ENCODE data around the gene GPC5.

The GPC5 gene

GRCh38 chr13:91537376-91537775, 139.0 kb downstream of the GPC5 start:
- no peak for DNase-seq (ENCODE audit: low read depth in 3 of 3)

DNA sequence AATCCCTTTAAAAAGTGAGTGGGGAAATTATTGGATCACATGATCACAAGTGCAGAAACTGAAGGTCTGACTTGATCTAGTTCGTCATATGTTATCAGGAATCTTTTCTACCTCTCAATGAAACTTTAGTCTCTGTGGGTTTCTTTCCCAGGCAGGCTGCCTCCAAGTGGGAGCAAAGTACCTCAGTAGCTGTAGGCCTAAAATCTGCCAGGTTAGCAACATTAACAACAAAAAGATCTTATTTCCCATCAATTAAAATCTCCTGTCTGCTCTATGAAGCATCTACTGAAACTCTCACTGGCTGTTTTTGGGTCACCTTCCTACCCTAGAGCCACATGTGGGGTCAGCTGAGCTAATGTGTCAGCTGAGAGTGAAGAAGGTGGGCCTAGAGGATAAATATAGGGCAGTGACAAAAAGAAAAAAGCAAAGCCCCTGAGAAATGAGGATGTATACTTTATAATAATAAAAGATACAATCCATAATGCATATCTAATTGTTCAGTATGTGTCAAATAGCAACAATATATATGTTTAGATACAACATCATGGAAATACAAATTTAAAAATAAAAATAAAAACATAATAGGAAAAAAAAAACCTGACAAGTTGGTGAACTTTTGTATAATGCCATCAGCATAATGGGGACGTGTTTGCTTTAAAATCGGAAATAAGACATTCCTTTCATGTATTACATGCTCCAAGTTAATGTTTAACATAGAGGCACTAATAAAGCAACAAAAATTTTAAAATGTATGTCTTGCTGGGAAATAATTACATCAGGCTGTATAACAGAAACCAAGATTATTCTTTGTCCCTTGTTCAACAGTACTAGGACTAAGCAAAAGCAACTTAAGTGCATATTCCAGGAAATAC, 141.1 kb downstream of the GPC5 start:
- DNase-seq (ENCODE audit: low read depth in 3 of 3) = no peak

- DNase-seq (ENCODE audit: low read depth in 3 of 3) = no peak
Observed at GRCh38 chr13:91540158-91540736, 141.8 kb downstream of the GPC5 start.

DNA sequence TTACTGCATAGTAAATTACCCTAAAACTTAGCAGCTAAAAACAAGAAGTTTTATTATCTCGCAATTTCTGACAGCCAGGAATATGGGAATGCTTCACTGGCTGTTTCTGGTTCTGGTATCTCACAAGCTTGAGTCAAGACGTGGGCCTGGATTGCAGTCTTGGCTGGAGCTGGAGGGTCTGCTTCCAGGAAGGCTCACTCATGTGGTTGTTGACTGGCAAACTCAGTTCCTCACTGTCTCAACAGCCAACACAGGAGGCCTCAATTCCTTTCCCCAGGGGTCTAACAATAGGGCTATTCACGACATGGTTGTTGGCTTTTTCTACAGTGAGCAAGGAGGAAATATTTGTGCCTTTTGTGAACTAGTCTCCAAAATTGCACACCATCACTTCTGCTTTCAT, 146.3 kb downstream of the GPC5 start:
- DNase-seq (ENCODE audit: low read depth in 3 of 3) = no peak

DNA sequence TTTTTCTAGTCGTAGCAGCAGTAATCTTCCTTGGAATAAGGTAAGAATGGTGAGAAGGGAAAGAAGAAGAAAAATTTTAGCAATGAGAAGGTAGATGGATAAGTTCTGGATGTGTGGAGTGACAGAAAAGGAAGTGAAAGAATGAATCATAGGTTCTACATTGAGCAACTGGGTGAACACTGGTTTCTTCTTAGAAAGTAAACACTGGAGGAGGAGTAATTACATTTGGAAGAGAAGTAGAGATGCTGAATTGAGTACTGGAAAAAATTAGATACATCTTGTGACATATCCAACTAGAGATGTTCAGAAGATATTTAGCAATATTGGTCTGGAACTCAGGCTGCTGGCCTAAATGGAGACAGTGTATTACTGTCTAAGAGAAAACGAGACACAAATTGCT, 148.5 kb downstream of the GPC5 start:
- DNase-seq (ENCODE audit: low read depth in 3 of 3) = no peak

DNA sequence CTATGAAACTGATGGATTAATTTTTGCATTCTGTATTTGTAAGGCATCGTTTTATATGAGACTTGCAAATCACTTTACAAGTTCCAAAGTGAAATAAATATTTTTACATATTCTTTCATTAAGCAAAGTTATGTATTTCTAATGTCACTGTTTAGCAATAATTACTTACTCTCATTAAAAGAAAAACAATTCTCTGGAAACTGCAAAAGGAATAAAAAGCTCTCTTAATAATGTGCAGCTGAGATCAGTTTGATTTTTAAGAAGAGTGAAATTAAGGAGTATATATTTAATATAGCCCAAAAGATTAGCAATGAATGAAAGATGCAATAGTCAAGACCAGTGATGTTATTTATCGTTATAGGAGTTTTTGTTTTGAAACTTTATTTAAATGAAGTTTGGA, 155.2 kb downstream of the GPC5 start:
- no peak for DNase-seq (ENCODE audit: low read depth in 3 of 3)

DNA sequence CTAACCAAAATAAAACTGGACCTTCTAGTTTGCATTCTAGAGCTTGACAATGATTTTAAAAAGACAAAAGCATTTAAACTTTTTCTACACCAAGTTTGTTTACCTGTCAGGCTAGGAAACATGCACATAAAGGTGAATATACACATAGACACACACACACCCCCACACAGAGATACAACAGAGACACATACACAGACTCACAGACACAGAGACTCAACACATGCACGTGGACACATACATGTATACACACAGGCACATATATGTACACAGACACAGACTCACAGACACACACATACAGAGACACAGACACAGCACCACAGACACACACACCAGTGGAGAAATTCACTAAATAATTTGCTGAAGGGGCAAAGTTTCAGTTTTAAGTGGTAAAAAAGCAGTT, 155.7 kb downstream of the GPC5 start:
- DNase-seq (ENCODE audit: low read depth in 3 of 3) = no peak

DNA sequence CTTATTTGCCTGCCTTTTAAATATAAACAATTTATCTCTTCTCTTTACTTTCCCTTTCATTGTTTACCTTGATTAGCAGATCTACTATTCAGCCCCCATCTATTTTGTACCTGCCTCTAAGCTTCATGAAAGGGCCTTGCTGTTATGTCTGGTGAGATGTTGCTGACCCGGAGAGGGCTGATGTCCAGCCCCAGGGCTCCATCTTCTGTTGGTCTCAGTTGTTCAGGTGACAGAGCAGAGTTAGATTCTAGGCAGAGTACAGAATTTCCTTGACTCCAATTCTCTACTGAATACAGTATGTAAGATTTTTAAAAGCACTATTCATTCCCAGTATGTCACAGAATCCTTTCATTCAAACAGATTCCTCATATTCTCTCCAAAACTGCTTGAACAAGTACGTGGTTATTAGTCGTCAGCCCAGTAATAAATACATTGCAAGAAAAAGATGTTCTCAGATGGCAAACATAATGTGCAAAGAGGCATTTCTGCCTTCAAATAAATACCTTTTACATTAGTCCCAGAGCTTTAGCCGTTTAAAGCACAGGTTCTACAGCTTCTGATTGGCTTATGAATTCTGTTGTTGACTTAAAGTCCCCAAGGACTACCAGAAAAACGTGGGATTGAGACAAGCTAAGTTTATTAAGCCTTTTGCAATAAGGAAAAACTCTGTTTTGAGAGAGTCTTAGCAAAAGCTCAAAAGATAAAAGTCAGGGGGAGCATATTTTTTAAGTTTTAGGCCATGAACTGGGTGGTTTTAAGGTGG, 159.1 kb downstream of the GPC5 start:
- DNase-seq (ENCODE audit: low read depth in 3 of 3) = no peak

GRCh38 chr13:91563799-91564198, 165.4 kb downstream of the GPC5 start:
- no peak for DNase-seq (ENCODE audit: low read depth in 3 of 3)

DNA sequence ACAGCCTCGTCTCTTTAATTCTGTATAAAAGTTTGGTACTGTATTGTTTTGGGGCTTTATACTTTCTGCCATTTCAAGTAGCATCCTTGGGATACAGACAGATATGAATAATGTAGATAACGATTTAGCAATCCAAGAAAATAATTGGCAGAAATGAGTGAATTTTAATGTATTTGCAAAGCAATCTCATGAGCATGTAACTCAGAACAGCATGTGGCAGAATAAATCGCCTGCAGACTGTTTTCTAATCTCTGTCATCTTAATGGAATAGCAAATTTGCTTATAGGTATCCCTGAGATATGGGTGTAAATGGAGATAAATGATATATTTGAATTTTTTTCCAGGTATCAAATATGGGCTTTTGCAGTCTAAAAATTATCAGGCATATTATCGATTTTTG, 166.0 kb downstream of the GPC5 start:
- DNase-seq (ENCODE audit: low read depth in 3 of 3) = no peak

DNA sequence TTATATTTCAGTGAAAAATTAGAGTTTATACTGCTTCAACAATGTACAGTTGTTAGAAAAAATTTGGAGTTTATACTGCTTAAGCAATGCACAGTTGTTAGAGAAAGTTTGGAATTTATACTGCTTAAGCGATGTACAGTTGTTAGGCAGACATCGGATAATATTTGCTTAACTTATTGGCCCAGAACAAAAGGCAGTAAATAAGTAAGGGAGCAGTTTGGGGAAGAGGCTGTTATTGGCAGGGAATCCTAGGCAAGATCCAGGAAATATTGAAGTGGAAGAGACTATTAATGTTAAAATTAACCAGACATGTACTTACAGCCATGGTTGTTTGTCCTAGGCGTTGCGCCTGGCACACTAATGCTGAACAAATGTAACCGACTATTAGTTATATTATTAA, 166.9 kb downstream of the GPC5 start:
- no peak for DNase-seq (ENCODE audit: low read depth in 3 of 3)

DNA sequence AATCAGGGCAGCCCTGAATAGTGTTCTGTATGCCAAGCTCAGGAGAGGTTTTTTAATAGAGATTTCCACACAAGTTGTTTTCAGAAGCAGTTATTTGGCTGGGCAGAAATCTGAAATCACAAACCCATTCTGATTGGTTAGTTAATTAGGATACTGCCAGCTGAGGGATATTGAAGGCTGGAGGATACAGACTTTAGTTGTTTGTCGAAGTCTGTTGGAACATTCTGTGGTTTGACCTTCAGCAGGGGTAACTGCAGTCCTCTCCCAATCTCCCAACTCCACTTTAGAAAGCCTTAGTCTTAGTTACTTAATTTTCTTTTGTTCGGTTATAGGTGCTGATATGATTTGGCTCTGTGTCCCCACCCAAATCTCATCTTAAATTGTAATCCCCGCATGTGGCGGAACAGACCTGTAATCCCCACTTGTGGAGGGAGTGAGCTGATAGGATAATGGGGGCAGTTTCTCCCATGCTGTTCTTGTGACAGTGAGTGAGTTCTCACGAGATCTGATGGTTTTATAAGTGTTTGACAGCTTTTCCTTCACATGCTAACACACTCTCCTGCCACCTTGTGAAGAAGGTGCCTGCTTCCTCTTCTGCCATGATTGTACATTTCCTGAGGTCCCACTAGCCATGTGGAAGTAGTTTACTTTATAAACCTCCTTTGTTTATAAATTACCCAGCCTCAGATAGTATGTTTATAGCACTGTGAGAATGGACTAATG, 169.2 kb downstream of the GPC5 start:
- DNase-seq (ENCODE audit: low read depth in 3 of 3) = no peak

DNA sequence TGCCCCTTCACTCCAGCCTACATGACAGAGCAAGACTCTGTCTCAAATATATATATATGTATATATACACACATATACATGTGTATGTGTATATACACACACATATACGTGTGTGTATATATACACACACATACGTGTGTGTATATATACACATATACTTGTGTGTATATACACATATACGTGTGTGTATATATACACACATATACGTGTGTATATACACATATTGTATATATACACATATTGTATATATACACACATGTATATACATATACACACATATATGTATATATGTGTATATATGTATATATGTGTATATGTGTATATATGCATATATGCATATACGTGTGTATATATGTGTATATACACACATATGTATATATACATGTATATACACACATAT, 173.3 kb downstream of the GPC5 start:
- DNase-seq (ENCODE audit: low read depth in 3 of 3) = no peak

DNA sequence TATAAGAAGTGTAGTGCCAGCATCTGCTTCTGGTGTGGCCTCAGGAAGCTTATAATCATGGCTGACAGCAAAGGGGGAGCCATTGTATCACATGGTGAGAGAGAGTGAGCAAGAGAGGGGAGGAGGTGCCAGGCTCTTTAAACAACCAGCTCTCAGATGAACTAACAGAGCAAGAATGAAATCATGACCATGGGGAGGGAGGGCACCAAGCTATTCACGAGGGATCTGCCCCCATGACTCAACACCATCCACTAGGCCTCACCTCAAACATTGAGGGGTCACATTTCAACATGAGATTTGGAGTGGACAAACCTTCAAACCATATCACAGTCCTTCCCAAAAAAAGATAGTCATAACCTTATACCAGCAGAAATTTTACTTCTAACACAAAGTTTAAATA, 174.0 kb downstream of the GPC5 start:
- DNase-seq (ENCODE audit: low read depth in 3 of 3) = no peak

- DNase-seq (ENCODE audit: low read depth in 3 of 3) = no peak
Observed at GRCh38 chr13:91572944-91573598, 174.7 kb downstream of the GPC5 start.

DNA sequence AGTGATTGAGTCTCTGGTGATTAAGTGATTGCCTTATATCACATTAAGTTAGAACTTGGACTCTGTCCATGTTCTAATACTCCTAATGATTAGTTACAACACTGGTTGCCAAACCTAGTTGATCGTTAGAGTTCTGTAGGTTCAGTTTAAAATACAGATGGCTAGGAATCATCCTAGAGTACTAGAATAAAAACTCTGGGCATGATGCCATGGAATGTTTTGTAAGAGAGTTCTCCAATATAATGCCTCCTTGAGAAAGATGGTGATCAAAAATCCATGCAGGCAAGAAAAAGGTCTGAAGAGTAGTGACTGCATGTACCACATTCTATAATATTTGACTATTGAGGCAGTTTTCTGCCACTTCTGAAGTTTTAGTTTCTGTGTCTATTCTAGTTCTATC, 176.3 kb downstream of the GPC5 start:
- DNase-seq (ENCODE audit: low read depth in 3 of 3) = no peak

- DNase-seq (ENCODE audit: low read depth in 3 of 3) = no peak
Observed at GRCh38 chr13:91576590-91576989, 178.2 kb downstream of the GPC5 start.

DNA sequence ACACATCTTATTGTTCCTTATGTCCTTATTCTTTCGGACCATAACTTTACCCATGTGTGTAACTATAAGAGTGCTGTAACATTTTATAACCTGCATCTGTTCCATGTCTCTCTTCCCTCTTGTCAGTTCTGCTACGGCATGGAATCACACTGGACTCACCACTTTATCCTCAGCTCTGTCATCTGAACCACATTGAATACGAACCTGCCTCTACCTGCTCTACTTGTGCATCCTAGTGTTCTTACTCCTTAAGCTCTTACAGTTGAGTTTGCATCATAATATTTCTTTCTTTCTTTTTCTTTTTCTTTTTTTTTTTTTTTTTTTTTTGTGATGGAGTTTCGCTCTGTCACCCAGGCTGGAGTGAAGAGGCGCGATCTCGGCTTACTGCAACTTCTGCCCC, 180.9 kb downstream of the GPC5 start:
- no peak for DNase-seq (ENCODE audit: low read depth in 3 of 3)

- DNase-seq (ENCODE audit: low read depth in 3 of 3) = no peak
Observed at GRCh38 chr13:91580749-91581148, 182.3 kb downstream of the GPC5 start.

DNA sequence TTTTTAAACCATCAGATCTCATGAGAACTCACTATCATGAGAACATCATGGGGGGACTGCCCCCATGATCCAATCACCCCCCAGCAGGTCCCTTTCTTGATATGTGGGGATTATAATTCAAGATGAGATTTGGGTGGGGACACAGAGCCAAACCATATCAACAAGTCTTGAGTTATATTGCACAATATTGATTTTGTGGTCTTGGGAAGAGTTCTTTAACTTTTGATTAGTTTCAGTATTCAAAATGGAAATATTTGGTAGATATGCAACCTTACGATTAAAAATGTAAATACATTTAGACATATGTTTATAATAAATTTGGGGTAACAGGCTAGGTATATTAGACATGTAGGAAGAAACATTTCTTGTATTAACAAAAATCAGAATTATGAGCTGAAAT, 188.2 kb downstream of the GPC5 start:
- DNase-seq (ENCODE audit: low read depth in 3 of 3) = no peak

GRCh38 chr13:91588541-91588940, 190.1 kb downstream of the GPC5 start:
- no peak for DNase-seq (ENCODE audit: low read depth in 3 of 3)
